AG09319 (cell line): ENCODE data around the gene C7orf57.

Source experiments
- DNase-seq: peaks from one replicate; pipeline ENCODE4 v3.0.0-alpha.2; 2010; ENCODE audit warnings: low read depth; ENCODE audit errors: extremely low read depth
- TF ChIP-seq, protein P1 (sequence below): IDR thresholded peaks from 2 replicates; pipeline ENCODE4 v1.5.1; 2011; ENCODE audit warnings: low read depth, mild to moderate bottlenecking, inconsistent platforms, low read length, moderate library complexity

The C7orf57 gene

GRCh38 chr7:48091506-48092433 is 56.4 kb downstream of the C7orf57 start:
- TF ChIP-seq, protein P1, sequence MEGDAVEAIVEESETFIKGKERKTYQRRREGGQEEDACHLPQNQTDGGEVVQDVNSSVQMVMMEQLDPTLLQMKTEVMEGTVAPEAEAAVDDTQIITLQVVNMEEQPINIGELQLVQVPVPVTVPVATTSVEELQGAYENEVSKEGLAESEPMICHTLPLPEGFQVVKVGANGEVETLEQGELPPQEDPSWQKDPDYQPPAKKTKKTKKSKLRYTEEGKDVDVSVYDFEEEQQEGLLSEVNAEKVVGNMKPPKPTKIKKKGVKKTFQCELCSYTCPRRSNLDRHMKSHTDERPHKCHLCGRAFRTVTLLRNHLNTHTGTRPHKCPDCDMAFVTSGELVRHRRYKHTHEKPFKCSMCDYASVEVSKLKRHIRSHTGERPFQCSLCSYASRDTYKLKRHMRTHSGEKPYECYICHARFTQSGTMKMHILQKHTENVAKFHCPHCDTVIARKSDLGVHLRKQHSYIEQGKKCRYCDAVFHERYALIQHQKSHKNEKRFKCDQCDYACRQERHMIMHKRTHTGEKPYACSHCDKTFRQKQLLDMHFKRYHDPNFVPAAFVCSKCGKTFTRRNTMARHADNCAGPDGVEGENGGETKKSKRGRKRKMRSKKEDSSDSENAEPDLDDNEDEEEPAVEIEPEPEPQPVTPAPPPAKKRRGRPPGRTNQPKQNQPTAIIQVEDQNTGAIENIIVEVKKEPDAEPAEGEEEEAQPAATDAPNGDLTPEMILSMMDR = no peak

GRCh38 chr7:48094861-48095293 is 59.5 kb downstream of the C7orf57 start:
- TF ChIP-seq, protein P1 = no peak
- DNase-seq = no peak

More at GRCh38 chr7:48091506-48092433, 56.4 kb downstream of the C7orf57 start:
- no peak for DNase-seq

GRCh38 chr7:48096273-48096672 is 60.9 kb downstream of the C7orf57 start:
- TF ChIP-seq, protein P1 = no peak
- DNase-seq = no peak

- TF ChIP-seq, protein P1 = no peak
- no peak for DNase-seq
Measured at GRCh38 chr7:48097521-48098231, 62.3 kb downstream of the C7orf57 start.

- TF ChIP-seq, protein P1 = no peak
- no peak for DNase-seq
Measured at GRCh38 chr7:48098846-48099245, 63.5 kb downstream of the C7orf57 start.

GRCh38 chr7:48099781-48100180 is 64.4 kb downstream of the C7orf57 start:
- TF ChIP-seq, protein P1 = no peak
- DNase-seq = no peak

GRCh38 chr7:48101352-48101751 is 66.0 kb downstream of the C7orf57 start:
- TF ChIP-seq, protein P1 = no peak
- no peak for DNase-seq
